Nephron progenitor cell (in vitro differentiated cells): ENCODE data around the gene TRPM1.

ENCODE experiments used
- DNase-seq: peaks from one replicate; pipeline ENCODE4 v3.0.0; 2021
- H3K27ac Mint-ChIP-seq: 2 replicates; pipeline ENCODE4 v1.8.0; 2021; ENCODE audit warnings: mild to moderate bottlenecking, moderate library complexity, mixed read lengths
- H3K27me3 Mint-ChIP-seq: 2 replicates; pipeline ENCODE4 v1.8.0; 2021; ENCODE audit warnings: mild to moderate bottlenecking, low read depth, mixed read lengths; ENCODE audit not compliant: poor library complexity
- H3K36me3 Mint-ChIP-seq: 2 replicates; pipeline ENCODE4 v1.8.0; 2021; ENCODE audit warnings: low read depth, mixed read lengths
- H3K4me1 Mint-ChIP-seq: 2 replicates; pipeline ENCODE4 v1.8.0; 2021; ENCODE audit warnings: mixed read lengths
- H3K4me3 Mint-ChIP-seq: 2 replicates; pipeline ENCODE4 v1.8.0; 2021; ENCODE audit warnings: mild to moderate bottlenecking, moderate library complexity, mixed read lengths
- H3K9me3 Mint-ChIP-seq: 2 replicates; pipeline ENCODE4 v1.8.0; 2021; ENCODE audit warnings: mild to moderate bottlenecking, moderate library complexity, mixed read lengths
- TF ChIP-seq, protein P1 (sequence below): fragments of 200-600 bp; sonication (generic); IDR thresholded peaks from 2 replicates; pipeline ENCODE4 v1.5.0; 2021; ENCODE audit warnings: antibody characterized with exemption

TRPM1 gene

DNA sequence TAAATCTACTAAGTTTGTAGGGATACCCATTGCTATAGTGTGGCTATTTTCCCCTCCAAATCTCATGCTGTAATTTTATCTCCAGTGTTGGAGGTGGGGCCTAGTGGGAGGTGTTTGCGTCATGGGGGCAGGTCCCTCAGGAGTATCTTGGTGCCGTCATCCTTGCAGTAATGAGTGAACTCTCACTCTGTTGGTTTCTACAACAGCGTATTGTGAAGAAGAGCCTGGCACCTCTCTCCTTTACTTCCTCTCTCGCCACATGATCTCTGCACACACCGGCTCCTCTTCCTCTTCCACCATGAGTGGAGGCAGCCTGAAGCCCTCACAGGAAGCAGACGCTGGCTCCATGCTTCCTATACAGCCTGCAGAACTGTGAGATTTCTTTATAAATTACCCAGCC, 34.0 kb upstream of the TRPM1 start:
- Mint-ChIP-seq H3K27me3 (no peaks in the 10 kb centered on the region), H3K36me3 (peaks cover 4% of the 10 kb centered on the region), H3K9me3 (peaks cover 37% of the 10 kb centered on the region), H3K4me1 (peaks cover 26% of the 10 kb centered on the region), H3K27ac (no peak overlapping the region), H3K4me3 (no peak overlapping the region)
- TF ChIP-seq, protein P1, sequence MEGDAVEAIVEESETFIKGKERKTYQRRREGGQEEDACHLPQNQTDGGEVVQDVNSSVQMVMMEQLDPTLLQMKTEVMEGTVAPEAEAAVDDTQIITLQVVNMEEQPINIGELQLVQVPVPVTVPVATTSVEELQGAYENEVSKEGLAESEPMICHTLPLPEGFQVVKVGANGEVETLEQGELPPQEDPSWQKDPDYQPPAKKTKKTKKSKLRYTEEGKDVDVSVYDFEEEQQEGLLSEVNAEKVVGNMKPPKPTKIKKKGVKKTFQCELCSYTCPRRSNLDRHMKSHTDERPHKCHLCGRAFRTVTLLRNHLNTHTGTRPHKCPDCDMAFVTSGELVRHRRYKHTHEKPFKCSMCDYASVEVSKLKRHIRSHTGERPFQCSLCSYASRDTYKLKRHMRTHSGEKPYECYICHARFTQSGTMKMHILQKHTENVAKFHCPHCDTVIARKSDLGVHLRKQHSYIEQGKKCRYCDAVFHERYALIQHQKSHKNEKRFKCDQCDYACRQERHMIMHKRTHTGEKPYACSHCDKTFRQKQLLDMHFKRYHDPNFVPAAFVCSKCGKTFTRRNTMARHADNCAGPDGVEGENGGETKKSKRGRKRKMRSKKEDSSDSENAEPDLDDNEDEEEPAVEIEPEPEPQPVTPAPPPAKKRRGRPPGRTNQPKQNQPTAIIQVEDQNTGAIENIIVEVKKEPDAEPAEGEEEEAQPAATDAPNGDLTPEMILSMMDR = no peak
- DNase-seq = no peak

DNA sequence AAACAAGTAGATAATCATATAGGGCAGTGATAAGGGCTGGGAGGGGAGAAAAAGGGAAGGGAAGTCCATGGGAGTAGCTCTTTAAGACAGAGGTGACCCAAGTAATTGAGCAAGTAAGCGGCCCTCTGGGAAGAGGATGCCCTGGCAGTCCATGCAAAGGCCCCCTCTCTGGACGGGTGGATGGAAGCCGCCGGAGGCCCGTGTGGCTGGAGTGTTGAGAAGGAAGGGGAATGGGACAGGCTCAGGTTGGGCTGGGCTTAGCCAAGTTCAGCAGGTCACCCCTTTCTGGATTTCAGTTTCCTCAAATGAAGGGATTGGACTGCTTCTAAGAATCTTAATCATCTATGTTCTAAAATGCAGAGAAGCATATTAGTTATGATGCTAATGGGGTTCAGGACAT, 32.4 kb upstream of the TRPM1 start:
- Mint-ChIP-seq H3K36me3 (peaks cover 4% of the 10 kb centered on the region), H3K27me3 (no peaks in the 10 kb centered on the region), H3K4me3 (no peak overlapping the region), H3K4me1 (peaks cover 28% of the 10 kb centered on the region), H3K27ac (no peak overlapping the region), H3K9me3 (peaks cover 37% of the 10 kb centered on the region)
- DNase-seq = no peak
- TF ChIP-seq, protein P1 = no peak

- TF ChIP-seq, protein P1 = no peak
- Mint-ChIP-seq H3K27me3 (peaks cover 6% of the 10 kb centered on the region), H3K4me1 (peaks cover 40% of the 10 kb centered on the region), H3K9me3 (peaks cover 32% of the 10 kb centered on the region), H3K4me3 (no peak overlapping the region), H3K27ac (no peak overlapping the region), H3K36me3 (peaks cover 4% of the 10 kb centered on the region)
- DNase-seq = no peak
Observed at GRCh38 chr15:31131853-31132375, 30.4 kb upstream of the TRPM1 start.

- Mint-ChIP-seq H3K27ac (no peak overlapping the region), H3K27me3 (peaks cover 6% of the 10 kb centered on the region), H3K9me3 (peaks cover 26% of the 10 kb centered on the region), H3K4me3 (no peak overlapping the region), H3K4me1 (peaks cover 38% of the 10 kb centered on the region), H3K36me3 (peaks cover 4% of the 10 kb centered on the region)
- TF ChIP-seq, protein P1 = no peak
- no peak for DNase-seq
Observed at GRCh38 chr15:31130576-31131237, 29.2 kb upstream of the TRPM1 start.

DNA sequence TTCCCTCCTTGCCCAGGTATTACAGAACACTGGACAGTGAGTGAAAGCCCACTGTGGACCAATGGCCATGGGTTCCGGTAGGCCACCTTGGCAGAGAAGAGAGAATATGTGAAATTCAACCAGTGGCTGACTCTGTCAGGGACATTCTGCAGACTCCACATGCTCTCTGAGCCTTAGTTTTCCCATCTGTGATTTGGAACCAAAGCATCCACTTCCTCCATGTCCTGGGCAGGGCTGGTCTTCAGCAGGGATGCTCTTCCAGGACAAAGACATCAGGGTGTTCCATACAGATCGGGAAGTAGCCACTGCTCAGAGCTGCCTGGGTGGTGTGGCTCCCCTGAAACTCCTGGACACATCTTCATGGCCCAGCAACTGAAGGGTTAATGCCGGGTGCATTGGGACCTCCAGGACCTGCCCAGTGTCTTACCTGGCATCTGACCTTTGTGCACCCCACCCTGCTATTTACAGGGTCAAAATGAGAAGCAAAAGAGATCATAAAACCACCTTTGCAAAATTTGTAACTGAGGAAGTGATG, 28.3 kb upstream of the TRPM1 start:
- DNase-seq = no peak
- Mint-ChIP-seq H3K9me3 (peaks cover 26% of the 10 kb centered on the region), H3K4me3 (no peak overlapping the region), H3K27me3 (peaks cover 6% of the 10 kb centered on the region), H3K36me3 (peaks cover under 1% of the 10 kb centered on the region), H3K4me1 (peaks cover 38% of the 10 kb centered on the region), H3K27ac (no peak overlapping the region)
- TF ChIP-seq, protein P1 = no peak
